HFF-Myc (cell line): ENCODE data around the gene NUFIP2.

ENCODE experiments used
- DNase-seq: peaks from one replicate; pipeline ENCODE4 v3.0.0-alpha.2; 2011; ENCODE audit warnings: low read depth; ENCODE audit errors: extremely low read depth
- H3K4me3 ChIP-seq: replicated peaks from 2 replicates; pipeline ENCODE4 v1.5.1; 2011; ENCODE audit warnings: low read depth, mild to moderate bottlenecking, control low read depth, low read length
- CTCF ChIP-seq: IDR thresholded peaks from 2 replicates; pipeline ENCODE4 v1.5.1; 2012; ENCODE audit warnings: mild to moderate bottlenecking, low read depth, low read length, control low read depth; ENCODE audit errors: missing control alignments

The NUFIP2 gene

GRCh38 chr17:29292992-29293889, 707 bp downstream of the NUFIP2 start:
- DNase-seq: no peak
- no peak for TF ChIP-seq CTCF
- H3K4me3 ChIP-seq: peak overlapping the region; percentile 99

GRCh38 chr17:29292071-29292991, 1.6 kb downstream of the NUFIP2 start:
- TF ChIP-seq CTCF: no peak
- H3K4me3 ChIP-seq: peak overlapping the region; percentile 99
- DNase-seq: no peak

GRCh38 chr17:29291163-29291752, 2.7 kb downstream of the NUFIP2 start:
- peak overlapping the region; percentile 99 for H3K4me3 ChIP-seq
- TF ChIP-seq CTCF: peak; percentile 35
- DNase-seq: peak; percentile 47

GRCh38 chr17:29289852-29290251, 4.1 kb downstream of the NUFIP2 start:
- H3K4me3 ChIP-seq: peak overlapping the region; percentile 99
- DNase-seq: no peak
- no peak for TF ChIP-seq CTCF

- H3K4me3 ChIP-seq: no peak overlapping the region
- TF ChIP-seq CTCF: no peak
Observed at GRCh38 chr17:29283961-29284360, 10.0 kb downstream of the NUFIP2 start.

GRCh38 chr17:29283496-29283895, 10.5 kb downstream of the NUFIP2 start:
- TF ChIP-seq CTCF: peak; percentile 26
- no peak overlapping the region for H3K4me3 ChIP-seq
- no peak for DNase-seq

More at GRCh38 chr17:29283961-29284360, 10.0 kb downstream of the NUFIP2 start:
- DNase-seq: no peak
